GM21367 (cell line): ENCODE measurements around the gene SLC25A22.
A peak's percentile ranks its signal among the peaks of the same experiment; 100 is the strongest.

ENCODE experiments used
- ATAC-seq: cut with Tn5 transposase; IDR thresholded peaks from one replicate; pipeline ENCODE4 v1.9.1; 2021; ENCODE audit not compliant: unreplicated experiment

SLC25A22 gene

DNA sequence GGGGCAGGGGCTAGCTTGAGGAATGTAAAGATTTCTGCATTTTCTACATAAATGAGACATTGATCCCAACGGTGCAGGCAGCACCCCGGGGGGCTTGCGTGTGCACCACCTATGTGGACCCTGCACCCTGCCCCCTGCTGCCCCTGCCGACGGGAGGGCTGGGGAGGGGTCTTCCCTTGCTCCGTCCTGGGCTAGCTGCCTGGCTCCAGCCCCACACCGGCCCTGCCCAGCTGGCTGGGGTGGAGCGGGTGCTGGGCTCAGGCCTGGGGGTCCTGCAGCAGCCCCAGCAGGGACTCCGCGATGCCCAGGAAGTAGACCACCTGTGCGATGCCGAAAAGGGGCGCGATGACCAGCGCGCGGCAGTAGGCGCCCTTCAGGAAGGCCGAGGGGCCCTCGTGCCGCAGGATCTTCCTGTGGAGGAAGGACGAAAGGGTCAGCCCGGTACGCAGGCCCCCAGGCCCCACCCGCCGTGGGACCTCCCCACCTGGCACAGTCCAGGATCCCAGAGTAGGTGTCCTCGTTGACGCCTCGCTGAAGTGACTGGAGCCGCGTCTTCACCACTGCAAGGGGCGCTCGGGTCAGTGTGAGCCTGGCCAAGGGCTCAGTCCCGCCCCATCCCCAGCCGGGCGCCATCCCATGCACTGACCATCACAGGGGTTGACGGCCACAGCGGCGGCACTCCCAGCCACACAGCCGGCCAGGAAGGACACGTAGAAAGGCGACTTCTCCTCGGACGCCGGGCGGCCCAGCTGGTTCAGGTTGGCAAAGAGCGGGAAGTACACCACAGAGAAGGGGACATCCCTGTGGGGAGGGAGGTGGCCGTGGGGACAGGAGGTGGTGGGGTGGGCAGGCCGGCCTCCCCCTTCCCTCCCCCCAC, 6.2 kb downstream of the SLC25A22 start:
- no peak for ATAC-seq

DNA sequence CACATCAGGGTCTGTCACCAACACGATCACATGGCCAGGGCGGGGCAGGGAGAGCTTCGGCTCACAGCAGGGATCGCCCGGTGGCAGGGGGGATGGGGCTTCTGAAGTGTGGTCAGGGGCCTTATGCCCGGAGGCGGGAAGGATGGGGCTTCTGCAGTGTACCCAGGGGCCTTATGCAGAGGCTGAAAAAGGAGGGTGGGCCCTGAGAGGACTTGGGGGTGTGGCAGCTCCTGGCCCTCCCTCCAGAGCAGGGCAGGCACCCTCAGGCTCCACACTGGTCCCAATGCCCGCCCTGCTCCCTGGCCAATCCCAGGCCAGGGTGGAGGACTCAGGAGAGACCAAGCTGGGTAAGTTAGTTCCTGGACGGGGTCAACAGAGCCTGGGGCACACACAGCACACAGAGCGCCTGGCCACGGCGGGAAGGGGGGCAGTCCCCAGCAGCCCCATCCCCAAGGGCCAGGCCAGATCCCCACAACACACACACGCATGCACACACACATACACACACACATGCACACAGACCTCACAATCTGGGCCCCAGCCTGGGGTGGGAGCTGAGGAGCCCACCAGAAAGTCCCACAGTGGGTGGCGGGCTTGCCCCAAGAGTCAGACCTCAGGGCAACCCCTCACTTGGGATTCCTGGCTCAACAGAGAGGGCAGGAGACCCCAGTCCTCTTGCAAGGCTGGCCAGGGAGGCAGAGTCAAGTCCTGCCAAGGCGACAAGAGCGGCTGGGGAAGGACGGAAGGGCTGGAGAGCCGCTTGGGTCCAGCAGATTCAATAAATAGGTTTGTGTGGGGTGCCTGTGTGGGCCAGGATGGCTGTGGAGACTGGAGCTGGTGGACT, 7.1 kb downstream of the SLC25A22 start:
- ATAC-seq: no peak

DNA sequence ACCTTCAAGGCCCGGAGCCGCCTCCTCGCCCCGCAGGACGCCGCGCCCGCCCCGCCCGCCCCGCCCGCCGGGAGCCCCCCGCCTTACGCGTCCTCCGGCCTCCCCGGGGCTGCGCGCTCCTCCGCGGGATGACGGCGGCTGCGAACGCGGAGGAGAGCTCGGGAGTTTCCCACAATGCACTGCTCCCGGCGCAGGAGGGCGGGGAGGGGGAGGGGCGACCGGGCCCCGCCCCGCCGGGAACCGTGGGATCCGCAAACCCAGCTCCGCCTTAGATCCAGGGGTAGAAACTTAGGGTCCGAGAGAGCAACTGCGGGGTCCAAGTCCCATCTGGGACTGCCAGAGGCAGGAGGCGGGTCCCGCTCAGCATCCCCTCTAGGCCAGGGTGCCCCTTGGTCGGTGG, 8.1 kb downstream of the SLC25A22 start, which contains the start of gene CEND1:
TSS of gene CEND1 (minus strand) at position 148 of the 400 bp plus-strand sequence. CDS start 1,514 bp downstream, outside the sequence.
- no peak for ATAC-seq

DNA sequence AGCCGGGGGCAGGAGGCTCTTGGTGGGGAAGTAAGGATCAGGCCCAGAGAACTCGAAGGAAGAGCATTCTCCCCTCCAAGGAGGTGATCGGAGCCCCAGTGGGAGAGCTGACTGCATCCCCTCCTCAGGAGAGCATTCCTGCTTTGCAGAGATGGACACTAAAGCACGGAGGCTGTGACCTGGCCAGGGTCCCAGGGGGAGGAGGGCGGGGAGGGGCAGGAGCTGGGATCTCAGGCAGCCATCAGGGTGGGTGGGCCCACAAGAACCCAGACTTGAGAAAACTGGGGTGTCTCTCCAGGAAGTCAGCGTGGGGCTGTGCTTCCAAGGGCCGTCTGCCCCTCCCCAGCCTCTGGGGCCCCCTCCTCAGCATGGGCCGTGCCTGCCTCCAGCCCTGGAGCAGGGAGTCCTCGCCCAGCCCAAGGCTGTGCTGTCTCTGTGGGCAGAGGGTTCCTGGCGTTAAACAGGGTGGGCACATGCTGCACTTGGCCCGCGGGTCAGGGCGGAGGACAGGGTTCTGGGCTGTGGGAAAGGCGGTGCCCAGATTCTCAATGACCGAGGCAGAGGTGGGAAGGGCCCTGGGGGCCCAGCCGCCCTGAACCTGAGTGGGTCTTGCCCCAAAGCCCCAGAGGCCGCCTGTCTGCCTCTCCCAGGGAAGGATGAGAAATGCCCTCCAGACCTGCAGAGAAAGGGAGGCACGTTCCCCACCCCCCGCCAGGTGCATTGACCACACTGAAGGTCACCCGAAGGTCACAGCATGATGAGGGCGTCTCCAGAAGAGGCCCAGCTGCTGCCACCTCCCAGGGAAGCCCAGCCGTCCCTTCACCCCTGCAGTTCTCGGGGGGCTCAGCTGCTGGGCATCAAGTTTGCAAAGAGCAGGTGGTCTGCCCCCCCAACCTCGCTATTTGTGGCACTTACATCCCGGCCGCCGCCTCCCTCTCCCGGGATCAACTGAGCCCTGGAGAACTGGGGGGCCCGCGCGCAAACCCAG, 8.8 kb downstream of the SLC25A22 start:
- ATAC-seq: no peak

DNA sequence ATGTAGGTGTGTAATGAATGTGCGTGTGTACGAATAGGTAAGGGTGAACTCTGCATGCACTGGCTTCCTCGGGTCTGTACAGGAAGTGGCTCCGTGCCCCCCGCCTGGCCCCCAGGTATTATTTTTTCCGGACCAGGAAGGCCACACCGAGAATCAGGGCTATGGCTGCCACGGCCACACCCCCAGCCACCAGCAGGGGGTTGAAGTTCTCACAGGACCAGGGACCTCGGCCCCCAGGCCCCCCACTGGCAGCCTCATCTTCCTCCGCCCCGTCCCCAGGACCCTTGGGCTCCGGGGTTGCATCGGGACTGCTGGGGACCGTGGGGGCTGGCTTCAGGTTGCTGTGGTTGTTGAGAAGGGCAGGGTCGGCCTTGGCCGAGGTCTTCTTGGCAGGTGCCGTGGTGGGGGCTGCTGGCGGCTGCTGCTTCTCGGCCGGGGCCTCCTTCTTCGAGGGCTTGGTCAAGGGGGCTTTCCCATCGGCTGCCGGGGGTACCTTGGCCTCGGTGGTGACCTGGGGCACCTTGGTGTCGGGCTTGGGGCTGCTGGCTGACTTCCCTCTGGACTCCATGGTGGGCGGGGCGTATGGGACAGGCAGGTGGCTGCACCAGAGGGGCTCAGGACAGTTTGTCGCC, 10.0 kb downstream of the SLC25A22 start:
- no peak for ATAC-seq

DNA sequence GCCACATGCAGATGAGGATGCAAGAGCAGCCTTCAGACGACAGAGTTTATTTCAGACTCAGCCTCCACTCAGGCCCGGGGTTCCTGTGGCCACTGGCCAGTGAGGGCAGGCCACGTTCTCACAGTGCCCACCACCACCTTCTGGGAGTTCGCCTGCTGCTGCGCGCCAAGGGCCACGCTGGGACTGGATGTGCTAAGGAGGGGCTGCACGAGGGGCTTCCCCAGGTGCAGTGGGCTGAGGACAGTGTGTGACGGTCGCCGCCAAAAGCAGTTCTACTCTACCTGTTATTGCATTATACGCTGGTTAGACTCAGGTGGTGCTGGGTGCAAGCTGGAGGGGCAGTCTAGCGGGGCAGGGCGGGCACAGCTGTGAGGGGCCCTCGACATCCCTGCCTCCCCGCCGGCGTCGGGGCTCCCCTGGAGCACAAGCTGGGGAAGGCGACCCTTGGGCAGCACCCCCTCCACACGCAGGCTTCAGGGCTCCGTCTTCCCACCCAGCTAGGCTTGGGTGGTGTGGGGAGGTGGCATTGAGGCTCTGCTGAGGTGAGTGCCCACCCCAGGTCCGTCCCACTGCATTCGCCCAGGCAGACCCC, 10.9 kb downstream of the SLC25A22 start:
- ATAC-seq: no peak

DNA sequence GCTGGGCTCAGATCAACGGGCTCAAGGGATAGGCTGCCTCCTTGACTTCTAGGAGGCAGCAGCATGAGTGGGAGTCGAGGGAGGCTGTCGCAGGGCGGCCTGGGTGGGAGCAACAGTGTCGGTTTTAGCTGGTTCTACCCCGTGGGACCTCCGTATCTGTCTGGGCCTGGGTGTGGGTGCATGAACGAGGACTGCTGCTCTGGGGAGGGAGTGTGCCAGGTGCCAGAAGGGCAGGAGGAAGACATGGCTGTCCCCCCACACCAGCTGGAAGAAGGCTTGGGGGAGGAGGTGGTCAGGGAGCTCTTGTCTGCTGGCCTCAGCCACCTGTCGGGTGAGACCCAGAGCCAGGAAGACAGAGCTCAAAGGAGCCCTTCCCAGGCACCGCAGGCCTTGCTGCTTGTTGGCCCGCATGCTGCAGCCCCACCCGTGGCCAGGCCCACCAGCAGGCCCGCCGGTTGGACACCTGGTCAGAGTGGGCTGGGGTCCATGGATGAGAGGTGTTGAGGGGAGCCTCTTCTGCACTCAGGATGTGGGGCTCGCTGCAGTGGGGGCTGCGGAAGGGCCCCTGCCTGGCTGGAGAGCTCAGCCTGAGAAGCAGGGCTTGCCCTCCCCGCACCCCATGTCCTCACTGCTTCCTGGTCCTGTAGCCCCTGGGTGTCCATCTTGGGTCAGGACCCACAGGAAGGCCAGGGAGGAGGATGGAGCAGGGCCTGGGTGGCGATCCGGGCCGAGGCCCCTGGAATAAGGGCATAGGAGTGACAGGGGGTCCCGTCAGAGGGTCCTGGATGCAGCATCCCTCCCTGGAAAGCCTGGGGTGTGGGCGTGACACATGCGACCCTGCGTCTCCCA, 11.6 kb downstream of the SLC25A22 start:
- ATAC-seq: no peak

DNA sequence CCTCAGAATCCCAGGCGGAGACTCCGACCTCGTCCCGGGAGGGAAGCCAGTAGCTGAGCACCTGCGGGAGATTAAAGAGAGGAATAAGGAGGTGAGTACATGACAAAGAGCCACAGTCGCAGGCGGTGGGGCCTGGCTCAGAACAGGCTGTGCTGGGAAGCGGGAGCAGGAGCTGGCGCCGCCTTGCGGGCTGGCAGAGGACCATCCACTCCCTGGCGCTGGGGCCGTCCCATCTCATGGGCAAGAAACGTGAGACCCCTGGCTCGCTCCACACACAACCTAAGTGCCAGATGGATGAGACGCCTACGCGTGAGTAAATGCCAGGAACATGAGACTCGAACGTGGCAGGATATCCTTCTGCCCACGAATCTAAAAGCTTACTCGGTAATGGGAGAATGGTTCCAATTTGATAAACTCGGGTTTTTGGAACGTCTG, 14.5 kb downstream of the SLC25A22 start:
- no peak for ATAC-seq

DNA sequence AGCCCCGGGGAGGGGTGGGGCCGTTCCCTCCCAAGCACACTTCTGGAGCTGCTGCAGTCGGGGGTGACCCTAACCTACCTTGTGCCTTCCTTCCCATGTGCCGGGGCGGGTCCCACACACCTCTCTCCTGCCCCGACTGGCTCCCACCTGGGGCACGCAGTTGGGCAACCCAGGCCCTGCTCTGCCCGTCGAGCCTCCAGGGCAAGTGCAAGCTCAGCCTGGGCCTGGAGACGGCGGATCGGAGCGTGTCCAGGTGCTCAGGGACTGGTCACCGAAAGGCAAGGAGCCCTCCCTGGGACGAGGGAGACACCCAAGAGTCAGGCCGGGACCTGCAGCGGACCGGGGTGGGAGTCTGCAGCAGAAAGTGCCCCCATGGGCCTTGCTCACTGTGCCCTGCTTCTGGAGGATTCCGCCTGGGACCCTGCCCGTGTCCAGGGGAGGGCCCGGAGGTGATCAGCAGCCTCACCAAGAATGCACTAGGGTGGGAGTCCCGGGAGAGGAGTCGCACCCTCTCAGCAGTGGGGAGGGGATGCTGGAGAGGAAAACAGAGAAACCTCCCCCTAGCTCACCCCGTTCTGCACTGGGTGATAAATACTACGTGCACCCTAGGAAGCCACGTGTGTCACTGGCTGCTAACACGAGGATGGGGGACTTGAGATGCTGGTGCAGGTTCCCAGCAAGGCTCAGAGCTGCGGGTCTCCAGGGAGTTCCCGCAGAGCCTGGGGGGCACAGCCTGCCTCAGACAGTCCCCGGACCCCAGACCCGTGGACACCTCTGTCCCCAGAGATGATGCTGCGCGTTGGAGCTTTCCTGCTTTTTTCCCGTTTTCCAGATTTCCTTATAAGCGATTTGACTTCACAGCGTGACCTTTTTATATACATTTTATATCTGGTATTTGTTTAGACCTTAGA, 15.6 kb downstream of the SLC25A22 start:
- no peak for ATAC-seq

DNA sequence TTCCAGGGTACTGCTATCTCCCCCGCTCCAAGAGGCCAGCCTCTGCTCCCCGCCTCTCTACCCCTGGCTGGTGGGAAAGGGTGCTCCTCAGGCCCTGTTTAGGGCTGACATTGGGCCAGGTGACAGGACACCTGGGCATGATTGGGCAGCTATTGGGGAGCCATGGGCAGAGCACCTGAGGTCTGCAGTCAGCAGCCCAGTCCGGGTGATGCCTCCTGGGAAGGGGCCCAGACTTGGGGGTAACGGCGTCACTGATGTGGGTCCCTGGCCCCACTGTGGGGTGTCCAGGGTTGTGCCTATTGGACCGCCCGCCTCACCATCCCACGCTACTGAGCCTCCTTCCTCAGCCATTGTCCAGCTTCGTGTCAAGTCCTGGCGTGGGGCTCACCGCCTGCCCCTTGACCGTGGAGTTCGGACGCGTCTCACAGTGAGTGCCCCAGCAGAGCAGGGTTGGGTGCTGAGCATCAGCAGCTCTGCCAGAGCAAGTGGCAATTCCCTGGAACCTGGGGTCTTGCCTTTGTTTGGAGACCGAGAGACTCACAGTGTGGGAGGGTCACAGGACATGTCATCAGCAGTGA, 18.0 kb downstream of the SLC25A22 start:
- ATAC-seq: no peak

DNA sequence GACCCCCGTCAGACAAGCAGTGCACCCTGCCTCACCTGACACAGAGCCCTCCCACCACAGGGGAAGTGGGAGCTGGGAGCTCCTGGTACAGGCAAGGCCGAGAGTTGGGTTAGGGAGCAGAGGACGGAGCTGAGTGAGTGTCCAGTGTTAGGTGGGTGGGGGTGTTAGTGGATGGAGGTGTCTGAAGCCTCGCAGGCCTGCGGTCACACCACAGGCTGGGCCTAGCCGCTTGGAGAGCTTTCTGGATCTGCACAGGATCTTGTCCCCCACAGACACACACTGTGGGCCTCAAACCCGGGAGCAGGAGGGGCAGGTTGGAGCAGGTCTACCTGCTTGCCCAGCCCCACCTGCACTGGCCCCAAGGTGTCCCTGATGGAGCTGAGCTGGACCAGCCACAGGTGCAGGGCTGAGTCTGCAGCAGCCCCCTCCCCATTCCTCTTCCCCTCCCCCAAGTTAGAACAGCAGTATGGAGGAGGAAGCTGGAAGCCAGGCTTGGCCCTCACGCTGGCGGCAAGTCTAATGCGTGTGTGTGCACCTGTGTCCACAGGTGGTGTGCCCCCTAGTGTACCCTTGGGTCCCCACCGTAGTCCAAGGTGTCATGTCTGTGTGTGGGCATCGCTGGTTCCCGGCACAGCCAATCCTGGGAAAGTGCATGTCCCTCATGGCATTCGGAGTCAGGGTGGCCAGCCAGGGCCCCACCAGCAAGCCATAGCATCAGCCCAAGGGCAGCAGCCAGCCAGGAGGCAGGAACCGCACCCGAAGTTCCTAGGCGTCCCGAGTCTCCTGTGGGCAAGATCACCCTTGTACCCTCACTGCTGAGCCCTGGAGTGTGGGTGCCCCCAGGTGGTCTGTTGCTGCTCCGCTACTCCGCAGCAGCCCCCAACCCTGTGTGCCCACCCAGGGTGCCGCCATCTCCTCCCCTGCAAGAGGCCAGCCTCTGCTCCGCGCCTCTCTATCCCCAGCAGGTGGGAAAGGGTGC, 18.8 kb downstream of the SLC25A22 start:
- no peak for ATAC-seq

DNA sequence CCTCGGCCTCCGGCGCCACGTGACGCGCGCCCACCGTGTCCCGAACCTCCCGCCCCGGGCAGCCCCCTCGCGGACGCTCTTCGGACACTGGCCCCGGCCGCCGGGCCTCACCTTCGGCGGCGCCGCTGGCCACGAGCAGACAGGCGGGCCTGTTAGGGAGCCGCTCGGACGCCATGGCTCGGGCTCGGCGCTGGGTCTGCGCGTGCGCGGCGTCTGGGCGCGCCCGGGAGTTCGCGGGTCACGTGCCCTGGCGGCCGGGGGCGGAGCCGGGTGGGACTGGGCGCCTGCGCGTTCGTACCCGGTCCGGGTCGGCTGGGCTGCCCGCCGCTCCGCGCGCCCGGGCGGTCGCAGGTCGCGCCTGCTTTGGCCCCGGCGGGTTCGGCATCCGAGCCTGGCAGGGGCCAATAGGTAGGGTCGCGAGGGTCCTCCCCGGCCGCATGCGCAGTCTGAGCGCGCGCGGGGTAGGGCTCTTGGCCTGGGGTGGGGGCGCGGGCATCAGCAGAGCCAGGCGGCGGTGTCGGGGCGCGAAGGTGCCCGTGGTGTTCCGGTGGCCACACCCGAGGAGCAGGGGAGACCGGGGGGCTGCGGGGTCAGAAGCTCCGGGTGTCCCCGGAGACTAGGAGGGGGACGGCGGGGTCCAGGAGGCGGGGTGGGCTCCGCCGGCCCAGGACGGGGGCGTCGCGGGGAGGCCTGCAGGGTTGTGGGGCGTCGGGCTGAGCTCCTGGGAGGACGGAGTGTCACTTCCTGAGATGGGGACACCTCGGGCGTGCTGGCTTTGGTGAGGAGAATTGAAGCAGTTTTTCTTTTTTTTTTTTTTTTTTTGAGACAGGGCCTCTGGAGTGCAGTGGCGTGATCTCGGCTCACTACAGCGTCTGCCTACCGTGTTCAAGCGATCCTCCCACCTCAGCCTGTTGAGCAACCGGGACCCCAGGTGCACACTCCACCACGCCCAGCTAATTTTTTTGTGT, 20.5 kb downstream of the SLC25A22 start, which contains the start of gene GATD1:
TSS of gene GATD1 (minus strand) at position 200 of the 968 bp plus-strand sequence. CDS start at position 175, 25 bp downstream.
- ATAC-seq: peak; percentile 59

DNA sequence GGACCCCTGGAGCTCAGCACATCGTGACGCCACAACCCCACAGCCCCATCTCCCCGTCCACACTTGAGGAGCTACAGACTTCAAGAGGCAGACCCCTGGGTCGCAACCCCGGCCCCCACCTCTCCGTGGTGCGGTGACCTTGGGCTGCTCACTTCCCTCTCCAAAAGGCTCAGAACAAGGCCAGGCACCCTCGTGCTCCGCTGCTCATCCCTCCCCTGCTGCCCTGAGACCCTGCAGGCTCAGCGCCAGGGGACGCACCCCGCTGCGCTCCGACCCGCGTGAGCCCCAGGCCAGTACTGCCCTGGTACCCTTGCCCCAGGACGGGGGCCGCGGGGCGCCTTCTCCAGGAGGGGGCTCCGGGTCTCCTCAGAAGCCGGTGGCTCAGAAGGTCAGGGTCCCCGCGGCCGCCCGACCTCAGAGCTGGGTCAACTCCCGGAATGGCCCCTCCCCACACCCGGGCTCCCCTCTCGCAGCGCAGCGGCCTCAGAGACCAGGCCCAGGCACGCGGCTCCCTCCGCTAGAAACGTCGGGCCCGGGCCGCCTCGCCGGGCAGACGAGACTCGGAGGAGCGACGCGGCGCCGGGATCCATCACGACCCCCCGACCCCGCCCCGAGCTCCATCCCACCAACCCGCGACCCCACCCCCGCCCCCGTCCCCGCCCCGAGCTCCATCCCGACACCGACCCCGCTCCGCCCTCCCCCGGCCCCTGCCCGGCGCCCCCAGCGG, 21.4 kb downstream of the SLC25A22 start:
- ATAC-seq: peak; percentile 9

DNA sequence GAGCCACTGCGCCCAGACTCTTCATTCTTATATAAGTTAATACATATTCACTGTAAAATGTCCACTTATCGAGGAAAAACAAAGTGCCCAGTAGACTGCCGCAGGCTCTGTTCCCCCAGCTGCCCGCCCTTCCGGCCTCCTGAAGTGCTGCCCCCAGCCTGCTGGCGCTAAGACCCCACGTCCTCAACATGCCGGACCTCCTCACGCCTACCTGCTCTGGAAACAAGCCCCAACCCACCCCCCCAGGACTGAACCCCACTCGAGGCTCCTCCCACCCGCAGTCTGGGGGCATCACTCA, 21.9 kb downstream of the SLC25A22 start:
- no peak for ATAC-seq
